A549 (cell line): ENCODE data around the gene ATP6V1F. TPM values are rescaled to one million over a fixed set of nuclear protein-coding genes. Genes with fewer than 3 reads are reported as not detected.

Experiments used
- ATAC-seq, 2 experiments: fragments of 200-7000 bp in 1 of 2; fragments of >200 bp in 1 of 2; cut with Nextera tagmentation in 1 of 2; cut with Tn5 transposase in 1 of 2; 3 replicates each; pipeline versions ENCODE4 v1.8.0 to v1.9.1; 2018 to 2020; ENCODE audit warnings: mild to moderate bottlenecking in 1 of 2, moderate library complexity in 1 of 2
- CTCF ChIA-PET: fragments of 300-600 bp; sonication (Branson Sonifier 250); formaldehyde crosslinking; extraction: SDS; loops from one replicate; lab custom pipeline; 2021; ENCODE audit warnings: antibody characterized with exemption, inconsistent platforms; lab: Yijun Ruan, JAX
- POLR2A ChIA-PET: fragments of 350-600 bp; formaldehyde crosslinking; extraction: SDS; loops from one replicate; lab custom pipeline; 2021; ENCODE audit warnings: antibody characterized with exemption, inconsistent platforms; lab: Yijun Ruan, JAX
- DNase-seq, 2 experiments: peaks; one replicate each; pipeline versions ENCODE4 v3.0.0 to v3.0.0-alpha.2; 2011 to 2016; ENCODE audit warnings: low read depth in 1 of 2, low spot score in 1 of 2
- FAIRE-seq: peaks from 2 replicates; lab custom pipeline; 2011; peaks lifted over from hg19 to GRCh38; lab: Jason Lieb, UNC
- H3K27ac ChIP-seq, 2 experiments: fragments of >200 bp; sonication (Bioruptor Twin); formaldehyde crosslinking; 3 replicates each; pipeline ENCODE4 v1.5.1; 2016 to 2017
- H3K4me1 ChIP-seq: fragments of >200 bp; sonication (Bioruptor Twin); formaldehyde crosslinking; 3 replicates; pipeline ENCODE4 v1.6.1; 2016
- H3K4me2 ChIP-seq: fragments of >200 bp; sonication (Bioruptor Twin); formaldehyde crosslinking; 3 replicates; pipeline ENCODE4 v1.6.1; 2016
- H3K4me3 ChIP-seq: fragments of >200 bp; sonication (Bioruptor Twin); formaldehyde crosslinking; 3 replicates; pipeline ENCODE4 v1.5.1; 2016
- H3K9me3 ChIP-seq: fragments of >200 bp; sonication (Bioruptor Twin); formaldehyde crosslinking; 3 replicates; pipeline ENCODE4 v1.6.1; 2016
- ATOH8 ChIP-seq: fragments of 250-450 bp; sonication (Bioruptor Pico); IDR thresholded peaks from 2 replicates; pipeline ENCODE4 v1.5.0; 2020; ENCODE audit warnings: low read depth, mild to moderate bottlenecking, moderate library complexity
- CBX2 ChIP-seq: fragments of 200-600 bp; sonication (generic); IDR thresholded peaks from 2 replicates; pipeline ENCODE4 v1.6.1; 2016; ENCODE audit warnings: low read depth, mild to moderate bottlenecking, borderline replicate concordance
- CHD4 ChIP-seq: fragments of 200-600 bp; sonication (generic); IDR thresholded peaks from 2 replicates; pipeline ENCODE4 v1.6.1; 2016; ENCODE audit warnings: antibody characterized with exemption, mild to moderate bottlenecking, borderline replicate concordance
- EHF ChIP-seq: fragments of 250-450 bp; sonication (Bioruptor Pico); IDR thresholded peaks from 2 replicates; pipeline ENCODE4 v1.5.0; 2020; ENCODE audit warnings: mild to moderate bottlenecking
- EHMT2 ChIP-seq: fragments of 200-600 bp; sonication (generic); IDR thresholded peaks from 2 replicates; pipeline ENCODE4 v1.6.1; 2016; ENCODE audit warnings: antibody characterized with exemption, low read depth, mild to moderate bottlenecking, moderate library complexity
- ESRRA ChIP-seq: fragments of 150-350 bp; IDR thresholded peaks from 2 replicates; pipeline ENCODE4 v1.6.1; 2014; ENCODE audit warnings: mild to moderate bottlenecking, low read length, borderline replicate concordance
- FOSB ChIP-seq: fragments of 250-450 bp; sonication (Bioruptor Pico); IDR thresholded peaks from 2 replicates; pipeline ENCODE4 v1.5.0; 2020; ENCODE audit warnings: mild to moderate bottlenecking, moderate library complexity
- FOSL2 ChIP-seq, 2 experiments: fragments of 450-650 bp in 1 of 2; fragments of >200 bp in 1 of 2; sonication (Bioruptor Twin) in 1 of 2; formaldehyde crosslinking; IDR thresholded peaks; 2 replicates each; pipeline versions ENCODE4 v1.5.0 to v1.6.1; 2016 to 2020; ENCODE audit warnings: mild to moderate bottlenecking in 1 of 2, moderate library complexity in 1 of 2
- FOXS1 ChIP-seq: fragments of 250-450 bp; sonication (Bioruptor Pico); IDR thresholded peaks from 2 replicates; pipeline ENCODE4 v1.5.0; 2020; ENCODE audit warnings: mild to moderate bottlenecking, moderate library complexity
- GATA3 ChIP-seq: IDR thresholded peaks from 2 replicates; pipeline ENCODE4 v1.6.1; 2012; ENCODE audit warnings: borderline replicate concordance
- HOXB13 ChIP-seq: fragments of 250-450 bp; sonication (Bioruptor Pico); IDR thresholded peaks from 2 replicates; pipeline ENCODE4 v1.5.0; 2020; ENCODE audit warnings: low read depth, mild to moderate bottlenecking, moderate library complexity
- HOXB5 ChIP-seq: fragments of 250-450 bp; sonication (Bioruptor Pico); IDR thresholded peaks from 2 replicates; pipeline ENCODE4 v1.5.0; 2020; ENCODE audit warnings: mild to moderate bottlenecking, moderate library complexity
- KDM1A ChIP-seq: fragments of 200-600 bp; sonication (generic); IDR thresholded peaks from 2 replicates; pipeline ENCODE4 v1.6.1; 2016; ENCODE audit warnings: low read depth, mild to moderate bottlenecking
- MAFK ChIP-seq: fragments of 450-650 bp; IDR thresholded peaks from 2 replicates; pipeline ENCODE4 v1.6.1; 2014; ENCODE audit not compliant: partially characterized antibody
- NR3C1 ChIP-seq: fragments of >200 bp; sonication (Bioruptor Twin); formaldehyde crosslinking; IDR thresholded peaks from 3 replicates; pipeline ENCODE4 v1.6.1; 2017
- RARB ChIP-seq: fragments of 250-450 bp; sonication (Bioruptor Pico); IDR thresholded peaks from 2 replicates; pipeline ENCODE4 v1.8.0; 2021; ENCODE audit warnings: mild to moderate bottlenecking, moderate library complexity
- TFCP2L1 ChIP-seq: fragments of 250-450 bp; sonication (Bioruptor Pico); IDR thresholded peaks from 2 replicates; pipeline ENCODE4 v1.5.0; 2021; ENCODE audit warnings: mild to moderate bottlenecking
- USF2 ChIP-seq: fragments of 450-650 bp; IDR thresholded peaks from 2 replicates; pipeline ENCODE4 v1.6.1; 2014; ENCODE audit warnings: antibody characterized with exemption
- WGBS: methylation state at CpG from one replicate; pipeline ENCODE4 v1.1.6; 2017; ENCODE audit errors: missing lambda C conversion rate; 5-methylcytosine and 5-hydroxymethylcytosine counted together
- polyA plus RNA-seq, 4 experiments: library from polyadenylated mRNA; depleted of rRNA in 3 of 4; stranded (reverse); fragments of >200 nt; fragmentation: RNase III in 1 of 4; extraction: RNeasy Plus Mini Kit Qiagen cat#74134 plus additional on column Dnase treatment in 1 of 4; gene quantifications; 2 replicates in 3 of 4; 3 replicates in 1 of 4; pipeline ENCODE4 v1.2.3, GENCODE V29; 2011 to 2017
- TF ChIP-seq, protein P1 (sequence below): IDR thresholded peaks from 2 replicates; pipeline ENCODE4 v1.6.1; 2012; ENCODE audit warnings: low read depth, borderline replicate concordance
- TF ChIP-seq, protein P2 (sequence below): IDR thresholded peaks from 2 replicates; pipeline ENCODE4 v1.6.1; 2012

Gene ATP6V1F
- polyA plus RNA-seq, 2 of the 4 experiments (the other 2 are of a cell fraction), result 155 to 229 TPM

DNA sequence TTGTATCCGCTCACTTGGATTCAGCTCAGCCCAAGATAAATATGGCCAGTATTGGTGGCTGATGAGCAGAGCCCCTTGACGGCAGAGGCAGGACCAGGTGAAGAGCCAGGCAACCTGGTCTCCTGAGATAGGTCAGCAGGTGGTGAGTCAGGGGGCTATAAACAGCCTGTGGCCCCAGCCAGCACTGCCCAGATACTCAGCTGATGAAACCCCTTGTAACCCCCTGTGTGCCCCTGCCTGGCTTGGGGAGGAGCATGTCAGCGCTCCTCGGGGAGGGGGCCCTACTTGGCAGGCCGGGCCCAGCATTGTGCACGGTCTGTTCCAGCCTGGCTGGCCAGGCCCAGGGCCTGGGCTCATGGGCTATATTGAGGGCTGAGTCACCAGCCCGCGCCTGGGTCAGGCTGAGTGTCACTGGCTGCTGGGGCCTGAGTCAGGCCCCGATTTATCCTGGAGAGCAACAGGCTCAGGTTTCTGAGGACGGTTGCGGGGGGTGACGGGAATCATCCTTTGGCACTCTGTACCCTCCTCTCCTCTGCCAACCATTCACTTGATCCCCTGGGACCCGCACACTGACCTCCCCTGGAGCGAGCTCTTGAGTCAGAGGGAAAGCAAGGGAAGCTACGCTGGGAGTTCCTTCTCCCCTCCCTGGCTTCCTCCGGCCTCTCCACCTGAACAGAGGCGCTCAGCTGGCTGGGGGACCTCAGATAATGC lies 35.3 kb upstream of the ATP6V1F start:
- ChIA-PET POLR2A (interaction anchor here (0.5 kb wide), 1 partner anchor 50 kb away, joined by 3 read pairs; no protein-coding TSS in a partner anchor), CTCF (interaction anchor here (1.0 to 1.8 kb wide), 4 partner anchors 15 to 53 kb away, joined by 3 to 5 read pairs (median 4); no protein-coding TSS in a partner anchor)
- FAIRE-seq (no peak), ATAC-seq (peak; percentile 69 to 72), DNase-seq (no peak)
- H3K4me1 ChIP-seq, result peaks cover 38% of the 10 kb centered on the region
- no peaks in the 10 kb centered on the region for H3K9me3 ChIP-seq
- TF ChIP-seq FOSL2 (IDR thresholded peaks at IDR 0.05) (no peak), FOSL2 (CRISPR knock-in tag; IDR thresholded peaks at IDR 0.05) (peak; percentile 47), CBX2 (no peak)
- no peak overlapping the region for H3K4me3 ChIP-seq
- 76% methylated on average over 14 of the region's 17 CpGs for WGBS
- H3K27ac ChIP-seq, result peak overlapping the region; percentile 19 to 75; a peak in 5 of 6 replicates
- no peak overlapping the region for H3K4me2 ChIP-seq

DNA sequence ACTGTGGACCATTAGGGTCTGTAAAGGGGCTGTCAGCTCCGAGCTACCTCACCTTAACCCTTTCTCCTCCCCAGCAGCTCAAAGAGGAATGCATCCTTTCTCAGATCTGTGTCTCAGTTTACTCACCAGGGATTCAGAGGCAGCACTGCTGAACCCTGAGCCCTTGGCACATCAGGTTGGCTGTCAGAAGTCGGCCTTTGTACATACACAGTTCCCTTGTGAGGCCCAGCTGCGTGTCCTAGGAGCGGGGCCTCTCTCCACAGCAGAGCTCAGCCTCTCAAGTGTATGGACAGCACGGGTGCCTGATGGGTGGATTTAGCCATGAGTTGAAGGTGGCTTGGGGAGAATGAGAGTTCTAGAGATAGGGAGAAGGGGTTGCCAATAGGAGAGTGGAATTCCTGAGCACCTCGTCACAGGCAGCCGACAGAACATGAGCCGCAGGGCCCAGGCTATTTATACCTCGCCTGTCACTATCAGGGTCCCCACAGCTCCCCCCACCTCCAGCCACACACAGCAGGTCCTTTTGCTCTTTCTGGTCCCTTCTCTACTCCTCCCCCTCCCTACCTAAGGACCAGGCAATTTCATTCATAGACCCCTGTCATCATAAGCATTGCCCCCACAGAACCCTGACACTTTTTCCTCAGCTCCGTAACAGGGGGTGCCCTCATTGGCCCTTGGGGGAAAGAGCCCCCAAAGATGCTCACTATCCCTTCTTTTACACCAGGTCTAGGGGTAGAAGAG lies 34.5 kb upstream of the ATP6V1F start:
- WGBS, result 63% methylated on average over 10 of the region's 10 CpGs
- no peaks in the 10 kb centered on the region for H3K9me3 ChIP-seq
- no peak overlapping the region for H3K4me2 ChIP-seq
- H3K27ac ChIP-seq, result peak overlapping the region; percentile 1 to 75; a peak in 4 of 6 replicates
- ChIA-PET CTCF (interaction anchor here (1.0 to 1.8 kb wide), 2 partner anchors 14 to 53 kb away, joined by 5 read pairs; no protein-coding TSS in a partner anchor), POLR2A (interaction anchor here (0.5 kb wide), 1 partner anchor 51 kb away, joined by 3 read pairs; no protein-coding TSS in a partner anchor)
- no peak for TF ChIP-seq ATOH8 (CRISPR knock-in tag)
- no peak for TF ChIP-seq HOXB13 (CRISPR knock-in tag)
- no peak for TF ChIP-seq CHD4
- TF ChIP-seq TFCP2L1 (CRISPR knock-in tag), result no peak
- no peak for TF ChIP-seq KDM1A
- TF ChIP-seq MAFK, result no peak
- no peak for TF ChIP-seq HOXB5 (CRISPR knock-in tag)
- no peak for TF ChIP-seq FOXS1 (CRISPR knock-in tag)
- no peak for TF ChIP-seq NR3C1
- no peak for TF ChIP-seq EHMT2
- TF ChIP-seq, protein P1, sequence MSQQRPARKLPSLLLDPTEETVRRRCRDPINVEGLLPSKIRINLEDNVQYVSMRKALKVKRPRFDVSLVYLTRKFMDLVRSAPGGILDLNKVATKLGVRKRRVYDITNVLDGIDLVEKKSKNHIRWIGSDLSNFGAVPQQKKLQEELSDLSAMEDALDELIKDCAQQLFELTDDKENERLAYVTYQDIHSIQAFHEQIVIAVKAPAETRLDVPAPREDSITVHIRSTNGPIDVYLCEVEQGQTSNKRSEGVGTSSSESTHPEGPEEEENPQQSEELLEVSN, result no peak
- no peak for TF ChIP-seq EHF (CRISPR knock-in tag)
- no peak for TF ChIP-seq ESRRA
- TF ChIP-seq USF2, result no peak
- TF ChIP-seq GATA3, result no peak
- TF ChIP-seq, protein P2, sequence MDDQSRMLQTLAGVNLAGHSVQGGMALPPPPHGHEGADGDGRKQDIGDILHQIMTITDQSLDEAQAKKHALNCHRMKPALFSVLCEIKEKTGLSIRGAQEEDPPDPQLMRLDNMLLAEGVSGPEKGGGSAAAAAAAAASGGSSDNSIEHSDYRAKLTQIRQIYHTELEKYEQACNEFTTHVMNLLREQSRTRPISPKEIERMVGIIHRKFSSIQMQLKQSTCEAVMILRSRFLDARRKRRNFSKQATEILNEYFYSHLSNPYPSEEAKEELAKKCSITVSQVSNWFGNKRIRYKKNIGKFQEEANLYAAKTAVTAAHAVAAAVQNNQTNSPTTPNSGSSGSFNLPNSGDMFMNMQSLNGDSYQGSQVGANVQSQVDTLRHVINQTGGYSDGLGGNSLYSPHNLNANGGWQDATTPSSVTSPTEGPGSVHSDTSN, result no peak
- TF ChIP-seq RARB, result no peak
- no peak for TF ChIP-seq FOSB (CRISPR knock-in tag)
- no peak for TF ChIP-seq CBX2
- ATAC-seq, result peak; percentile 8 to 19; a peak in 5 of 6 replicates
- H3K4me1 ChIP-seq, result peaks cover 46% of the 10 kb centered on the region
- no peak for FAIRE-seq
- H3K4me3 ChIP-seq, result no peak overlapping the region
- no peak for DNase-seq
